ENCODE results near the gene PDZD8. TPM values are rescaled to one million over a fixed set of nuclear protein-coding genes. Genes with fewer than 3 reads are reported as not detected.
"Not testable (repeated sequence)": the region's sequence is repeated elsewhere in the genome, so short reads cannot be mapped to it uniquely, and the experiment has no call there.

Gene PDZD8
- polyA plus RNA-seq, 2 of the 4 experiments (the other 2 are of a cell fraction): 27.4 to 76.7 TPM

DNA sequence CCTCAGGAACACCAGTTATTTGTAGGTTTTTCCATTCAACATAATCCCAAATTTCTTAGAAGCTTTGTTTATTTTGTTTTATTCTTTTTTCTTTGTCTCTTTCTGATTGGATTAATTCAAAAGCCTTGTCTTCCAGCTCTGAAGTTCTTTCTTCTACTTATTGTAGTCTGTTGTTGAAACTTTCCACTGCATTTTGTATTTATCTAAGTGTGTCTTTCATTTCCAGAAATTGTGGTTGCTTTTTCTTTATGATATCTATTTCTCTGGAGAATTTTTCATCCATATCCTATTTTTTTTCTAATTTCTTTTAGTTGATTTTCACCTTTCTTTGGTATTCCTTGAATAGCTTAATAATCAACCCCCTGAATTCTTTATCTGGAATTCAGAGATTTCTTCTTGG, 75.8 kb downstream of the PDZD8 start:
- Histone ChIP-seq H3K27ac (no peak overlapping the region), H3K9me3 (peaks cover 8% of the 10 kb centered on the region; the same call in 1 of the 3 replicates), H3K4me2 (no peak overlapping the region), H3K4me3 (no peak overlapping the region), H3K4me1 (no peaks in the 10 kb centered on the region)
- ATAC-seq (no peak), DNase-seq (ENCODE audit: low read depth in 1 of 2, low spot score in 1 of 2) (no peak), FAIRE-seq (no peak)
- POLR2A ChIA-PET: no interaction called here
- CTCF ChIA-PET: interaction anchor here (0.9 to 3.1 kb wide), 3 partner anchors 10 to 83 kb away, joined by 4 to 10 read pairs (median 5); no protein-coding TSS in a partner anchor
- TF ChIP-seq EHF (CRISPR knock-in tag; IDR thresholded peaks at IDR 0.05) (no peak), NFE2L2 (conservative IDR thresholded peaks at IDR 0.05; ENCODE audit: low read length) (no peak), POLR2AphosphoS2 (conservative IDR thresholded peaks at IDR 0.05; ENCODE audit: low read length) (no peak), MYC (IDR thresholded peaks at IDR 0.05; ENCODE audit: borderline replicate concordance, low read length) (no peak)

GRCh38 chr10:117298219-117298618, 77.0 kb downstream of the PDZD8 start:
- POLR2A ChIA-PET: no interaction called here
- Histone ChIP-seq H3K9me3 (no peaks in the 10 kb centered on the region), H3K4me3 (no peak overlapping the region), H3K27ac (no peak overlapping the region), H3K4me1 (peaks cover 4% of the 10 kb centered on the region; the same call in 1 of the 3 replicates), H3K4me2 (no peak overlapping the region)
- TF ChIP-seq RNF2 (IDR thresholded peaks at IDR 0.05; ENCODE audit: borderline replicate concordance, low read depth) (no peak), CBX8 (IDR thresholded peaks at IDR 0.05) (no peak), HES2 (IDR thresholded peaks at IDR 0.05) (no peak), ELK1 (IDR thresholded peaks at IDR 0.05; ENCODE audit: low read depth, low read length) (no peak), RAD21 (conservative IDR thresholded peaks at IDR 0.05 in 1 of 2, IDR thresholded peaks at IDR 0.05 in 1 of 2) (no peak), MAFK (IDR thresholded peaks at IDR 0.05; ENCODE audit: partially characterized antibody) (peak; percentile 83), FOXS1 (CRISPR knock-in tag; IDR thresholded peaks at IDR 0.05) (no peak), NFE2L2 (conservative IDR thresholded peaks at IDR 0.05; ENCODE audit: low read length) (no peak)
- FAIRE-seq: no peak
- WGBS (ENCODE audit: missing lambda C conversion rate): 77% methylated on average over 1 of the region's 1 CpG
- DNase-seq (ENCODE audit: low read depth in 1 of 2, low spot score in 1 of 2): no peak
- ATAC-seq: no peak
- CTCF ChIA-PET: interaction anchor here (3.1 kb wide), 1 partner anchor 82 kb away, joined by 10 read pairs; no protein-coding TSS in a partner anchor

DNA sequence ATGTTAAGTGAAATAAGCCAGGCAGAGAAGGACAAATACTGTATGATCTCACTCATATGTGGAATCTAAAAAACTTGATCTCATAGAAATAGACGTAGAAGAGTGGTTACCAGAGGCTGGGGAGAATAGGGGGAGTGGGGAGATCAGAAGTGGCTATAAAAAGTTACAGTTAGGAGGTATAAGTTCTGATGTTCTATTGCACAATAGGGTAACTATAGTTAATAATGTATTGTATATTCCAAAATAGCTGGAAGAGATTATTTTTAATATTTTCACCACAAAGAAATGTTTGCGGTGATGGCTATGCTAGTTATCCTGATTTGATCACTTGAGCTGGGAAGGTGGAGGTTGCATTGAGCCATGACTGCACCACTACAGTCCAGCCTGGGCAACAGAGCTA, 80.5 kb downstream of the PDZD8 start:
- TF ChIP-seq FOSB (CRISPR knock-in tag; IDR thresholded peaks at IDR 0.05) (no peak), ZFP36 (IDR thresholded peaks at IDR 0.05; ENCODE audit: borderline replicate concordance, partially characterized antibody) (no peak), RCOR1 (IDR thresholded peaks at IDR 0.05; ENCODE audit: low read depth, low read length) (no peak), CEBPB (IDR thresholded peaks at IDR 0.05) (0 out of 4 replicates have a peak, but pooled peaks of 1 of the 2 experiments have one; percentile 10)
- CTCF ChIA-PET: interaction anchor here (0.9 to 1.0 kb wide), 2 partner anchors 10 to 136 kb away, joined by 3 read pairs; no protein-coding TSS in a partner anchor
- no peak for ATAC-seq
- Histone ChIP-seq H3K4me2 (no peak overlapping the region), H3K4me3 (no peak overlapping the region), H3K4me1 (peaks cover 14% of the 10 kb centered on the region), H3K9me3 (no peaks in the 10 kb centered on the region), H3K27ac (no peak overlapping the region)
- WGBS (ENCODE audit: missing lambda C conversion rate): 93% methylated on average over 2 of the region's 2 CpGs
- no peak for DNase-seq (ENCODE audit: low read depth in 1 of 2, low spot score in 1 of 2)
- FAIRE-seq: no peak
- POLR2A ChIA-PET: no interaction called here

- Histone ChIP-seq H3K4me2 (no peak overlapping the region), H3K4me1 (peaks cover 14% of the 10 kb centered on the region), H3K4me3 (no peak overlapping the region), H3K27ac (no peak overlapping the region), H3K9me3 (no peaks in the 10 kb centered on the region)
- POLR2A ChIA-PET: no interaction called here
- ATAC-seq: no peak
- TF ChIP-seq KDM1A (IDR thresholded peaks at IDR 0.05; ENCODE audit: low read depth) (no peak), POLR2AphosphoS2 (conservative IDR thresholded peaks at IDR 0.05; ENCODE audit: low read length) (no peak), ZFP36 (IDR thresholded peaks at IDR 0.05; ENCODE audit: borderline replicate concordance, partially characterized antibody) (no peak), MAFK (IDR thresholded peaks at IDR 0.05; ENCODE audit: partially characterized antibody) (no peak), RFX5 (IDR thresholded peaks at IDR 0.05) (no peak), TFCP2L1 (CRISPR knock-in tag; IDR thresholded peaks at IDR 0.05) (no peak), CHD2 (IDR thresholded peaks at IDR 0.05; ENCODE audit: low read length, partially characterized antibody) (no peak), CBX2 (IDR thresholded peaks at IDR 0.05; ENCODE audit: borderline replicate concordance, low read depth) (no peak), POLR2A (IDR thresholded peaks at IDR 0.05; ENCODE audit: low read length) (no peak)
- TF ChIP-seq, protein P1, sequence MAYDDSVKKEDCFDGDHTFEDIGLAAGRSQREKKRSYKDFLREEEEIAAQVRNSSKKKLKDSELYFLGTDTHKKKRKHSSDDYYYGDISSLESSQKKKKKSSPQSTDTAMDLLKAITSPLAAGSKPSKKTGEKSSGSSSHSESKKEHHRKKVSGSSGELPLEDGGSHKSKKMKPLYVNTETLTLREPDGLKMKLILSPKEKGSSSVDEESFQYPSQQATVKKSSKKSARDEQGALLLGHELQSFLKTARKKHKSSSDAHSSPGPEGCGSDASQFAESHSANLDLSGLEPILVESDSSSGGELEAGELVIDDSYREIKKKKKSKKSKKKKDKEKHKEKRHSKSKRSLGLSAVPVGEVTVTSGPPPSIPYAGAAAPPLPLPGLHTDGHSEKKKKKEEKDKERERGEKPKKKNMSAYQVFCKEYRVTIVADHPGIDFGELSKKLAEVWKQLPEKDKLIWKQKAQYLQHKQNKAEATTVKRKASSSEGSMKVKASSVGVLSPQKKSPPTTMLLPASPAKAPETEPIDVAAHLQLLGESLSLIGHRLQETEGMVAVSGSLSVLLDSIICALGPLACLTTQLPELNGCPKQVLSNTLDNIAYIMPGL (CRISPR knock-in tag; IDR thresholded peaks at IDR 0.05; ENCODE audit: borderline replicate concordance): no peak
- no peak for FAIRE-seq
- 94% methylated on average over 1 of the region's 1 CpG for WGBS (ENCODE audit: missing lambda C conversion rate)
- no peak for DNase-seq (ENCODE audit: low read depth in 1 of 2, low spot score in 1 of 2)
- CTCF ChIA-PET: interaction anchor here (1.0 kb wide), 1 partner anchor 137 kb away, joined by 3 read pairs; no protein-coding TSS in a partner anchor
Observed at GRCh38 chr10:117294039-117294645, 81.1 kb downstream of the PDZD8 start.

- POLR2A ChIA-PET; FAIRE-seq; DNase-seq (ENCODE audit: low read depth in 1 of 2, low spot score in 1 of 2); H3K27ac ChIP-seq; H3K4me3 ChIP-seq; ATAC-seq; H3K4me2 ChIP-seq; H3K9me3 ChIP-seq: not testable (repeated sequence)
- 99% methylated on average over 10 of the region's 10 CpGs for WGBS (ENCODE audit: missing lambda C conversion rate)
- peaks cover 14% of the 10 kb centered on the region for H3K4me1 ChIP-seq
- CTCF ChIA-PET: interaction anchor here (0.9 kb wide), 1 partner anchor 28 kb away, joined by 3 read pairs; no protein-coding TSS in a partner anchor
Observed at GRCh38 chr10:117290872-117291271, 84.4 kb downstream of the PDZD8 start.

All from A549 (cell line).